Activated CD4-positive, CD25-positive, alpha-beta regulatory T cell treated with anti-CD3 and anti-CD28 coated beads, Interleukin-2, amount 50 U/mL, for 24 hours (primary cell): Measurements from ENCODE around the gene BHLHA9.
"Not testable (repeated sequence)": the region's sequence is repeated elsewhere in the genome, so short reads cannot be mapped to it uniquely, and the experiment has no call there.

Experiments used
- ATAC-seq, 2 donors: fragments of 150-1000 bp; cut with Tn5 transposase; one replicate each; pipeline ENCODE4 v1.10.0; 2021; ENCODE audit warnings: mild to moderate bottlenecking in 1 of 2, moderate library complexity in 1 of 2

The BHLHA9 gene

GRCh38 chr17:1302761-1303160, 32.5 kb downstream of the BHLHA9 start:
- ATAC-seq, result no peak

DNA sequence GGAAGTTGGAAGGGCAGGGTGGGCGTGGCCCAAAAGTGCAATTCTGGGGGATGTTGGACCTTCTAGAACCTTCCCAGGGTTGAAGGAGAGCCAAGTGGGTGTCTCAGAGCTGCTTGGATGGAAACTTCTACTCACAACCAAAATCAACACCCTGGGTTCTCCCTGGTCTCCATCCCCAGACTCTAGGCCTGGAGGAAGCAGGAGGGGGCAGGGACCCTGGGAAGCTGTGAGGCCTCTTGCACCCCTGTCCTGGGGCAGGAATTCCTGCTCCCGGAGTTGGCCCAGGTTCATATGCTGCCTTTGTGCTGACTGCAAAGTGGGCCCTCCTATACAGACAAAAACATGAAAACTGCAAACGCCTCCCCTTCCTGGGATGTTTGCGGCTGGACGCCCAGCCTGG, 34.3 kb downstream of the BHLHA9 start:
- ATAC-seq, result no peak

GRCh38 chr17:1304962-1305563, 34.8 kb downstream of the BHLHA9 start:
- ATAC-seq, result no peak

- not testable (repeated sequence) for ATAC-seq
Observed at GRCh38 chr17:1307829-1308228, 37.6 kb downstream of the BHLHA9 start.

GRCh38 chr17:1312261-1312870, 42.1 kb downstream of the BHLHA9 start:
- no peak for ATAC-seq

GRCh38 chr17:1313270-1314005, 43.2 kb downstream of the BHLHA9 start:
- no peak for ATAC-seq

- no peak for ATAC-seq
Observed at GRCh38 chr17:1315409-1315808, 45.2 kb downstream of the BHLHA9 start.

DNA sequence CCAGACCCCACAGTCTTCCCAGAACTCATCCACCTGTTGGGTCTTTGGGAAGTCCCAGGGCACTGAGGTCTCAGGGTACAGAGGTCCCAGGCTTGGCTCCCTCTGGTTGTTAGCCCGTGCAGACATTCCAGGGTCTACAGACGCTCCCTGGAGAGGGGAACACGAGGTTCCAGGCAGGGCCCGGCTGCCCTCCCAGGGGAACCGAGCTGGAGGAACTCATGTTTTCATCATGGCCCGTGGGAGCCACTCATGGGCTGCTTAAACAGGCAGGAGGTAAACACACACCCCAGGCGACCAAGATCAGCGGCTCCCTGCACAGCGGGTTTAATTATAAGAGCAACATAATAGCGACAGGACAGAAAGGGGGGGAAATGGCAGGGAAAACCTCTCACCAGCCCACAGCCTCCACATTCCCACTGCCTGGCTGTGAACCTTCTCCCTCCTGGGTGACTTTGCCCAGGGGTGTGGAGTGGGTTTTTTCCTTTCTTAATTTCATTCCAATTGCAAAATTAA, 45.7 kb downstream of the BHLHA9 start:
- no peak for ATAC-seq
